Mononuclear cell (primary cell): Measurements from ENCODE around the gene PSMD12. TPM values are rescaled to one million over a fixed set of nuclear protein-coding genes. Genes with fewer than 3 reads are reported as not detected.
A peak's percentile ranks its signal among the peaks of the same experiment; 100 is the strongest.

Experiments used
- H3K27me3 ChIP-seq: 2 replicates; pipeline ENCODE4 v1.6.0; 2011; ENCODE audit warnings: low read length, control low read depth; ENCODE audit not compliant: insufficient read depth
- H3K4me1 ChIP-seq: 2 replicates; pipeline ENCODE4 v1.5.1; 2011; ENCODE audit warnings: mild to moderate bottlenecking, low read length, control low read depth; ENCODE audit not compliant: insufficient read depth
- H3K4me3 ChIP-seq: 2 replicates; pipeline ENCODE4 v1.5.1; 2011; ENCODE audit warnings: mild to moderate bottlenecking, low read length, moderate library complexity
- H3K9me3 ChIP-seq: 2 replicates; pipeline ENCODE4 v1.5.1; 2011; ENCODE audit warnings: low read depth, mild to moderate bottlenecking, control low read depth, low read length
- total RNA-seq: library from RNA; depleted of rRNA; stranded (reverse); fragments of >200 nt; gene quantifications from one replicate; pipeline ENCODE4 v1.2.3, GENCODE V29; 2012

PSMD12 gene
- total RNA-seq, 1 donor, result 40.3 TPM

DNA sequence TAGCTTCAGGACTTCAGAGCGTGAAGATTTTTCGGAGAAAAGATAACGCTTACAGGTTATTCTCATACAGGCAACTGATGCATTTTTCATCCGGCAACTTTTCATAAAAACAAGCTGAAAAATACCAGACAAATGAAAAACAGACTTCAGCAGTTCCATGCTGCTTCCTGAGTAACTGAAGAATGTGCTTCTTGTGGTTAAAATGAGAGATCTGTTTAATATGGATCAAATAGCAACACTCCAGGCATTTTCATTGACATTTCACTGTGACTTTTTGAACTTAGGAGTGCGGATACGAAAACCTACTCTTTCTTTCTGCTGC, 10.0 kb upstream of the PSMD12 start:
- H3K9me3 ChIP-seq, result no peaks in the 10 kb centered on the region
- H3K4me3 ChIP-seq, result peak overlapping the region; percentile 94
- no peaks in the 10 kb centered on the region for H3K27me3 ChIP-seq
- H3K4me1 ChIP-seq, result peaks cover 38% of the 10 kb centered on the region

GRCh38 chr17:67375716-67376115, 9.3 kb upstream of the PSMD12 start:
- Histone ChIP-seq H3K9me3 (no peaks in the 10 kb centered on the region), H3K4me3 (no peak overlapping the region), H3K4me1 (peaks cover 35% of the 10 kb centered on the region), H3K27me3 (no peaks in the 10 kb centered on the region)

DNA sequence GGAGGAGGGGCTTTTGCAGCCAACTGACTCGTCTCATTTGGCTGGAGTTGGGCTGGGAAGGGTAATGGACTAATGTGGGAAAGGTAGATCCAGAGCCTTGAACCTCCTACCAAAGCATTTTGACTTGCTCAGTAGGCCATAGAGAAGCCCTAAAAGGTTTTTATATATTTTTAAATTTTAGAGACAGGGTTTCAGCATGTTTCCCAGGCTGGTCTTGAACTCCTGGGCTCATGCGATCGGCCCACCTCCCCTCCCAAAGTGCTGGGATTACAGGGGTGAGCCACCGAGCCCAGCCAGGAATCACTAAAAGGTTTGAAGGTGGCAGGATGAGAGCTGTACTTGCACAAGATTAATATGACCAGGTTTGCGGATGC, 8.7 kb upstream of the PSMD12 start:
- Histone ChIP-seq H3K9me3 (no peaks in the 10 kb centered on the region), H3K4me1 (peaks cover 32% of the 10 kb centered on the region), H3K4me3 (no peak overlapping the region), H3K27me3 (no peaks in the 10 kb centered on the region)

- H3K27me3 ChIP-seq, result no peaks in the 10 kb centered on the region
- no peaks in the 10 kb centered on the region for H3K9me3 ChIP-seq
- no peak overlapping the region for H3K4me3 ChIP-seq
- peaks cover 29% of the 10 kb centered on the region for H3K4me1 ChIP-seq
These were observed 8.1 kb upstream of the PSMD12 start for GRCh38 chr17:67374329-67375053.

GRCh38 chr17:67372751-67373150, 6.4 kb upstream of the PSMD12 start:
- Histone ChIP-seq H3K4me1 (peaks cover 22% of the 10 kb centered on the region), H3K4me3 (no peak overlapping the region), H3K27me3 (no peaks in the 10 kb centered on the region), H3K9me3 (no peaks in the 10 kb centered on the region)

- H3K4me1 ChIP-seq, result peaks cover 15% of the 10 kb centered on the region
- H3K27me3 ChIP-seq, result no peaks in the 10 kb centered on the region
These were observed 3.3 kb upstream of the PSMD12 start for GRCh38 chr17:67369676-67370075.

DNA sequence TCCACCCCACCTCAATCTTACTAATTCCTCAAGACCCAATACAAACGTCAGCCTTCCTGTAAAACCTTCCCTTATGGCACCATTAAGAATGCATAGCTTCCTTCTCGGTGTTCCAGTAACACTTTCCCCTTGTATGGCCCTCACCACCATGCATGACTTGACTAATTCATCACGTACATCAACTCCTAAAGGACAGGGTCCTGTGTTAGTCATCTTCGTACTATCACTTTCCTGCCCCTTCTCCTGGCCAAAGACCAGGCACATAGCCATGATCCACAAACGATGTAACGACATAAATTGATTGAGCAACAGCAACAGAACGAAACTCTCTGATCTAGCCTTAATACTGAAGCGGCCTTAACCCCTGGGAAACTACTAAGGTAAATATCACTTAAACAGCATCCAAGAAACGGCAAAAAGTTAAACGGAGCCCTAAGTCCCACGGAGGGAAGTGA, 612 bp downstream of the PSMD12 start:
- no peaks in the 10 kb centered on the region for H3K9me3 ChIP-seq
- peak overlapping the region; percentile 98 for H3K4me3 ChIP-seq
- H3K4me1 ChIP-seq, result peaks cover 38% of the 10 kb centered on the region
- no peaks in the 10 kb centered on the region for H3K27me3 ChIP-seq

More at GRCh38 chr17:67369676-67370075, 3.3 kb upstream of the PSMD12 start:
- Histone ChIP-seq H3K4me3 (no peak overlapping the region), H3K9me3 (no peaks in the 10 kb centered on the region)

DNA sequence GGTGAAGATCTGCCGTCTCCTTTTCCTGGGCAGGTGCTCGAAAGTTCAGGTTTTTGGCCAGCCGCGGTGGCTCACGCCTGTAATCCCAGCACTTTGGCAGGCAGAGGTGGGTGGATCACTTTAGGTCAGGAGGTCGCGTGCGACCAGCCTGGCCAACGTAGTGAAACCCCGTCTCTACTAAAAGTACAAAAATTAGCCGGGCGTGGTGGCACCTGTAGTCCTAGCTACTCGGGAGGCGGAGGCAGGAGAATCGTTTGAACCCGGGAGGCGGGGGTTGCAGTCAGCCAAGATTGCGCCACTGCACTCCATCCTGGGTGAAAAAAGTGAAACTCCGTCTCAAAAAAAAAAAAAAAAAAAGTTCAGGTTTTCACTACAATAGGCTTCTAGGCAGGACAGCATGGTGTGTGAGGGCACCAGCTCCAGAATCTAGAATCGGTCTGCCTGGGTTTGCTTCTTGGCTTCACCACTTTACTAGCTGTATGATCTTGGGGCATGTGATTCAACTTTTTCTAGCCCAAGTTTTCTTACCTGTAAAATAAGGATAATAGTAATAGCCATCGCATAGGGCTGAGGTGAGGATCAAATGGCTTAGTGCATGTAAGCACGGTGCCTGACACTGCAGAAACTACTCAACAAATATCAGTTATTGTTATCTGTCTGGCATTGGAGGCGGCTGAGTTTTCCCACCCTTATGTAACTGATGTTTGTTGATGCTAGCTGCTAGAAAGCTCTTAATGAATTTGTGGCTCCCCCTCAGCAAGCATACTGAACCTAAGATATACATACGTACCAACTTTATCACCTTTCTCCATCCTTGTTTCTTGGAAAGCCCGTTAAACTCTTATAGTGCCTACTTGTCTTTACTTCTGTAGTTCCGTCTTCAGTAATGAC, 1.3 kb downstream of the PSMD12 start:
- Histone ChIP-seq H3K9me3 (no peaks in the 10 kb centered on the region), H3K4me1 (peaks cover 43% of the 10 kb centered on the region), H3K27me3 (no peaks in the 10 kb centered on the region), H3K4me3 (peak overlapping the region; percentile 98)

DNA sequence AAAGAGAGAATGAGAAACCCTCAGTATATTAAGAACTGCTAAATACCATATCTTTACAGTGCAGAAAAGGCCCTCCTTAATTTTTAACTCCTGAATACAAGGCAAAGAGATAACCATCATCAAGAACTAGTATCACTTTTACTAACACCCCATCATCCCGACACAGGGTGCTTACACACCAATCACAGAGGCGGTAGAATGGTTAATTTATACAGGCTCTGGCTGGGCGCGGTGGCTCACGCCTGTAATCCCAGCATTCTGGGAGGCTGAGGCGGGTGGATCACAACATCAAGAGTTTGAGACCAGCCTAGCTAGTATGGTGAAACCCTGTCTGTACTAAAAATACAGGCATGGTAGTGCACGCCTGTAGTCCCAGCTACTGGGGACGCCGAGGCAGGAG, 4.2 kb downstream of the PSMD12 start:
- no peaks in the 10 kb centered on the region for H3K9me3 ChIP-seq
- no peak overlapping the region for H3K4me3 ChIP-seq
- H3K4me1 ChIP-seq, result peaks cover 60% of the 10 kb centered on the region
- H3K27me3 ChIP-seq, result no peaks in the 10 kb centered on the region

DNA sequence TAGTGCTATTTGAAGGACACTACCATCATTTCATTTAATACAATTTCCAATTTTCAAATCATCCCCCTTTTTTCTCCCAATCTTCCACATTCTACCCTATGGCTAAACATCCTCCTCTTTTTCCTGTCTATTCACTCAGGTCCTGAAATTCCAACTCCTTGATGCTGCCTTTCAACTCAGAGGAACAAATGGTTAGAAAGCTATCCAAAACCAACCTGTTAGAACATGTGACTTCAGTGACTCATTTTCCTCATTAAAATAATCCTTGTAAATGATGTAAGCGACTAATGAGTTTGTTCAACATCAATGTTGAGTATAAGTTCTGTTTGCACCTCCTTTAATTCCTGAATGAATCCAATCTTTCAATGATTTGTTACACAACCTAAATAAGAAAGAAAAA, 5.5 kb downstream of the PSMD12 start:
- Histone ChIP-seq H3K9me3 (no peaks in the 10 kb centered on the region), H3K4me3 (no peak overlapping the region), H3K4me1 (peaks cover 62% of the 10 kb centered on the region), H3K27me3 (no peaks in the 10 kb centered on the region)

GRCh38 chr17:67359960-67360791, 6.2 kb downstream of the PSMD12 start:
- H3K27me3 ChIP-seq, result no peaks in the 10 kb centered on the region
- peaks cover 62% of the 10 kb centered on the region for H3K4me1 ChIP-seq
- H3K9me3 ChIP-seq, result no peaks in the 10 kb centered on the region
- H3K4me3 ChIP-seq, result no peak overlapping the region

- Histone ChIP-seq H3K9me3 (no peaks in the 10 kb centered on the region), H3K27me3 (no peaks in the 10 kb centered on the region), H3K4me3 (no peak overlapping the region), H3K4me1 (peaks cover 63% of the 10 kb centered on the region)
These were observed 7.8 kb downstream of the PSMD12 start for GRCh38 chr17:67358612-67359011.

- Histone ChIP-seq H3K4me3 (no peak overlapping the region), H3K27me3 (no peaks in the 10 kb centered on the region), H3K4me1 (peaks cover 50% of the 10 kb centered on the region), H3K9me3 (no peaks in the 10 kb centered on the region)
These were observed 12.3 kb downstream of the PSMD12 start for GRCh38 chr17:67353929-67354574.

DNA sequence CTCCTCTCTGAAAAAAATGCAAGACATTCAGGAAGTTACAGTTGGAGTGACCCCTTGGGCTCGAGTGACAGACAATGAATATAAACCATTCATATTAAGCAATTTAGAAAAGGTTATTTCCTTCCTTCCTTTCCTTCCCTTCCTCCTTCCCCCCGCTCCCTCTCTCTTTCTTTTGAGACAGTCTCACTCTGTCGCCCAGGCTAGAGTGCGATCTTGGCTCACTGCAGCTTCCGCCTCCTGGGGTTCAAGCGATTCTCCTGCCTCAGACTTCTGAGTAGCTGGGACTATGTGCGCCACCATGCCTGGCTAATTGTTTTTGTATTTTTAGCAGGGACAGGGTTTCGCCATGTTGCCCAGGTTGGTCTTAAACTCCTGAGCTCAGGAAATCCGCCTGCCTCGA, 13.2 kb downstream of the PSMD12 start:
- no peaks in the 10 kb centered on the region for H3K27me3 ChIP-seq
- H3K4me1 ChIP-seq, result peaks cover 43% of the 10 kb centered on the region
- no peaks in the 10 kb centered on the region for H3K9me3 ChIP-seq
- no peak overlapping the region for H3K4me3 ChIP-seq
